Spleen (tissue), 11 donors: ENCODE measurements around the gene FOXD1. TPM values are rescaled to one million over a fixed set of nuclear protein-coding genes. Genes with fewer than 3 reads are reported as not detected.

Source experiments
- DNase-seq: peaks from one replicate; pipeline ENCODE4 v3.0.0-alpha.2; 2020
- H3K27ac ChIP-seq, 8 donors: fragments of 200-600 bp; sonication (generic) in 7 of 8; 1 replicate in 4 of 8; 2 replicates in 4 of 8; pipeline versions ENCODE4 v1.5.0 to v1.8.0; 2016 to 2021; ENCODE audit warnings: inconsistent platforms in 4 of 8, mild to moderate bottlenecking in 4 of 8, moderate library complexity in 1 of 8
- H3K27me3 ChIP-seq, 7 donors: fragments of 200-600 bp; sonication (generic) in 6 of 7; replicated peaks in 1 of 7; 1 replicate in 4 of 7; 2 replicates in 3 of 7; pipeline versions ENCODE4 v1.5.0 to v1.8.0; 2016 to 2021; ENCODE audit warnings: inconsistent platforms in 3 of 7, mild to moderate bottlenecking in 1 of 7
- H3K36me3 ChIP-seq, 6 donors: fragments of 200-600 bp; sonication (generic) in 5 of 6; 1 replicate in 4 of 6; 2 replicates in 2 of 6; pipeline versions ENCODE4 v1.5.0 to v1.8.0; 2016 to 2021; ENCODE audit warnings: inconsistent platforms in 2 of 6
- H3K4me1 ChIP-seq, 6 donors: fragments of 200-600 bp; sonication (generic) in 5 of 6; 1 replicate in 3 of 6; 2 replicates in 3 of 6; pipeline versions ENCODE4 v1.5.0 to v1.8.0; 2016 to 2021; ENCODE audit warnings: inconsistent platforms in 3 of 6
- H3K4me3 ChIP-seq, 8 donors: fragments of 200-600 bp; sonication (generic) in 7 of 8; 1 replicate in 4 of 8; 2 replicates in 4 of 8; pipeline versions ENCODE4 v1.5.0 to v1.8.0; 2016 to 2021; ENCODE audit warnings: inconsistent platforms in 4 of 8, mild to moderate bottlenecking in 4 of 8, moderate library complexity in 2 of 8
- H3K9me3 ChIP-seq, 8 donors: fragments of 200-600 bp; sonication (generic) in 7 of 8; 1 replicate in 4 of 8; 2 replicates in 4 of 8; pipeline versions ENCODE4 v1.5.0 to v1.8.0; 2016 to 2021; ENCODE audit warnings: inconsistent platforms in 4 of 8
- CTCF ChIP-seq, 11 experiments: fragments of 200-600 bp in 7 of 11; fragments of 450-650 bp in 4 of 11; sonication (generic) in 4 of 11; IDR thresholded peaks in 8 of 11; conservative IDR thresholded peaks in 3 of 11; 1 replicate in 7 of 11; 2 replicates in 4 of 11; pipeline versions ENCODE4 v1.4.0 to v1.8.0; 2016 to 2021; ENCODE audit warnings: antibody characterized with exemption in 11 of 11, inconsistent platforms in 4 of 11, mild to moderate bottlenecking in 1 of 11
- POLR2A ChIP-seq, 3 donors: fragments of 450-650 bp; IDR thresholded peaks; one replicate each; pipeline ENCODE4 v1.5.1; 2017; ENCODE audit warnings: antibody characterized with exemption in 3 of 3, mild to moderate bottlenecking in 1 of 3
- POLR2AphosphoS5 ChIP-seq, 3 donors: sonication (generic); formaldehyde crosslinking; IDR thresholded peaks; one replicate each; pipeline ENCODE4 v1.5.1; 2017; ENCODE audit warnings: antibody characterized with exemption in 3 of 3
- WGBS, 5 donors: extraction: QIAGEN DNeasy Blood & Tissue Kit in 3 of 5; methylation state at CpG; one replicate each; pipeline versions ENCODE4 v1.1.5 to v1.1.7; 2013 to 2018; 5-methylcytosine and 5-hydroxymethylcytosine counted together
- intact Hi-C: fragments of 100-400 bp; cut with DNase I; formaldehyde crosslinking; loops from one replicate; pipeline ENCODE4 v1.15.0; 2023; ENCODE audit warnings: low total_unique reads
- polyA plus RNA-seq, 3 donors: library from polyadenylated mRNA; stranded (reverse); fragments of 200-250 nt; gene quantifications; one replicate each; pipeline ENCODE4 v1.2.1, GENCODE V29; 2013
- total RNA-seq, 7 donors: library from RNA; depleted of rRNA in 3 of 7; stranded (reverse); fragments of >200 nt in 3 of 7; fragmentation: NEBNext Ultra II Directional in 4 of 7; extraction: Animal tissue kit (Norgen Biotek cat#: 25700) in 4 of 7; gene quantifications; one replicate each; pipeline versions ENCODE4 v1.1.0 to v1.2.1, GENCODE V29; 2016 to 2021
- donor health status: healthy with polysubstance abuse.
- donor health status: DM: no; HTN: no; CAD: no; lungs with moderate emphysema.
- donor health status: DM: no; HTN: no; CAD: no.
- donor health status: Bipolar disorder and iron deficiency.
- donor health status: healthy.
- donor health status: DM: no; HTN: no; CAD: no.
- donor health status: DM: yes; HTN: yes; CAD: no.

Gene FOXD1
- total and polyA plus RNA-seq, 10 donors, result 0.09 to 1.1 (median 0.37) TPM; not detected in 1

GRCh38 chr5:73417303-73418034 lies 31.1 kb downstream of the FOXD1 start:
- peaks cover 0 to 100% (median 70%) of the 10 kb centered on the region in 7 donors for H3K27me3 ChIP-seq
- no peak overlapping the region for H3K4me3 ChIP-seq
- no peaks in the 10 kb centered on the region for H3K36me3 ChIP-seq
- no peak for DNase-seq
- intact Hi-C loops, result no loop called here
- H3K4me1 ChIP-seq, result peaks cover 0 to 18% (median 13%) of the 10 kb centered on the region in 6 donors
- WGBS, 5 donors, result 32 to 40% (median 35%) methylated on average over 10 of the region's 10 CpGs
- H3K9me3 ChIP-seq, result peaks cover 0 to 5% (median 0%) of the 10 kb centered on the region in 8 donors
- TF ChIP-seq CTCF (IDR thresholded peaks at IDR 0.05 in 8 of 11, conservative IDR thresholded peaks at IDR 0.05 in 3 of 11), result no peak
- no peak for TF ChIP-seq POLR2AphosphoS5 (IDR thresholded peaks at IDR 0.05)
- TF ChIP-seq POLR2A (IDR thresholded peaks at IDR 0.05), result no peak
- no peak overlapping the region for H3K27ac ChIP-seq

- H3K36me3 ChIP-seq, result no peaks in the 10 kb centered on the region
- H3K27me3 ChIP-seq, result peaks cover 0 to 94% (median 52%) of the 10 kb centered on the region in 7 donors
- DNase-seq, result no peak
- intact Hi-C loops, result no loop called here
- peaks cover 0 to 5% (median 0%) of the 10 kb centered on the region in 8 donors for H3K9me3 ChIP-seq
- no peak overlapping the region for H3K4me3 ChIP-seq
- TF ChIP-seq CTCF (IDR thresholded peaks at IDR 0.05 in 8 of 11, conservative IDR thresholded peaks at IDR 0.05 in 3 of 11) (no peak), POLR2A (IDR thresholded peaks at IDR 0.05) (no peak), POLR2AphosphoS5 (IDR thresholded peaks at IDR 0.05) (no peak)
- 62 to 86% (median 72%) methylated on average over 5 of the region's 5 CpGs for WGBS, 5 donors
- peaks cover 0 to 16% (median 13%) of the 10 kb centered on the region in 6 donors for H3K4me1 ChIP-seq
- H3K27ac ChIP-seq, result no peak overlapping the region
Observed at GRCh38 chr5:73415617-73416016, 33.0 kb downstream of the FOXD1 start.

- H3K4me3 ChIP-seq, result no peak overlapping the region
- no peak for TF ChIP-seq CTCF (IDR thresholded peaks at IDR 0.05 in 8 of 11, conservative IDR thresholded peaks at IDR 0.05 in 3 of 11)
- H3K4me1 ChIP-seq, result peaks cover 0 to 13% (median 11%) of the 10 kb centered on the region in 6 donors
- H3K9me3 ChIP-seq, result peaks cover 0 to 5% (median 0%) of the 10 kb centered on the region in 8 donors
- peaks cover 0 to 94% (median 48%) of the 10 kb centered on the region in 7 donors for H3K27me3 ChIP-seq
- no peaks in the 10 kb centered on the region for H3K36me3 ChIP-seq
- no peak overlapping the region for H3K27ac ChIP-seq
- no peak for DNase-seq
- WGBS, 5 donors, result 61 to 89% (median 87%) methylated on average over 2 of the region's 2 CpGs
- intact Hi-C loops, result no loop called here
Observed at GRCh38 chr5:73415171-73415570, 33.4 kb downstream of the FOXD1 start.

GRCh38 chr5:73412597-73412988 lies 36.0 kb downstream of the FOXD1 start:
- Histone ChIP-seq H3K36me3 (no peaks in the 10 kb centered on the region), H3K27ac (no peak overlapping the region), H3K4me3 (no peak overlapping the region), H3K9me3 (peaks cover 0 to 5% (median 0%) of the 10 kb centered on the region in 8 donors), H3K27me3 (peaks cover 0 to 82% (median 22%) of the 10 kb centered on the region in 7 donors), H3K4me1 (no peaks in the 10 kb centered on the region)
- intact Hi-C loops, result no loop called here
- TF ChIP-seq POLR2AphosphoS5 (IDR thresholded peaks at IDR 0.05) (no peak), POLR2A (IDR thresholded peaks at IDR 0.05) (no peak)
- no peak for DNase-seq
- 63 to 80% (median 75%) methylated on average over 1 of the region's 1 CpG for WGBS, 5 donors
